Measurements from ENCODE around the gene RNF10. TPM values are rescaled to one million over a fixed set of nuclear protein-coding genes. Genes with fewer than 3 reads are reported as not detected.
"Not testable (repeated sequence)": the region's sequence is repeated elsewhere in the genome, so short reads cannot be mapped to it uniquely, and the experiment has no call there.

The RNF10 gene
- total and polyA plus RNA-seq, 2 of the 4 experiments (the other 2 are of a cell fraction): 44.4 to 95.0 TPM

DNA sequence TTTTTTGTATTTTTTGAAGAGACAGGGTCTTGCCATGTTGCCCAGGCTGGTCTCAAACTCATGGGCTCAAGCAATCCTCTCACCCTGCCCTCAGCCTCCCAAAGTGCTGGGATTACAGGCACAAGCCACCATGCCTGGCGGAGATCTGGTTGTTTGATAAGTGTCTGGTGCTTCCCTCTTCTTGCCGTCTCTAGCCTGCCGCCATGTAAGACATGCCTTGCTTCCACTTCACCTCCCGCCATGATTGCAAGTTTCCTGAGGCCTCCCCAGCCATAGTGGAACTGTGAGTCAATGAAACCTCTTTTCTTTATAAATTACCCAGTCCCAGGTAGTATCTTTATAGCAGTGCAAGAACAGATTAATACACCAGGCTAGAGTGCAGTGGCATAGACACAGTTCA is 83.6 kb downstream of the RNF10 start:
- H3K9me1 ChIP-seq (ENCODE audit: insufficient read depth, low read length); H3K36me3 ChIP-seq (ENCODE audit: control insufficient read depth, insufficient read depth, low read length); H2BK15ac ChIP-seq (ENCODE audit: low read depth, low read length); H3K56ac ChIP-seq (ENCODE audit: extremely low read depth, insufficient read depth, low read length); intact Hi-C loops (cut with micrococcal nuclease); in situ Hi-C loops (cut with MboI; ENCODE audit: low sequenced_read_pairs); H3K4me1 ChIP-seq (ENCODE audit: control insufficient read depth, insufficient read depth, low read length); H2AFZ ChIP-seq (replicated peaks; ENCODE audit: low read length, poor library complexity); H3K23ac ChIP-seq (ENCODE audit: low read depth, low read length); BruUV-seq (replicated peaks); H3K9me3 ChIP-seq (ENCODE audit: control insufficient read depth, insufficient read depth, low read length); H4K20me1 ChIP-seq (ENCODE audit: insufficient read depth, low read length); H3K9ac ChIP-seq (ENCODE audit: low read depth, low read length); H2BK20ac ChIP-seq (ENCODE audit: low read depth, low read length); H4K91ac ChIP-seq (ENCODE audit: insufficient read depth, low read depth, low read length); H2AK5ac ChIP-seq (ENCODE audit: low read depth, low read length); H2BK5ac ChIP-seq (ENCODE audit: low read depth, low read length, poor library complexity, severe bottlenecking); H2BK120ac ChIP-seq (ENCODE audit: low read depth, low read length); H3K79me1 ChIP-seq (ENCODE audit: low read depth in 1 of 2, low read length in 2 of 2); H4K5ac ChIP-seq (ENCODE audit: low read depth, low read length); H3K14ac ChIP-seq (replicated peaks; ENCODE audit: low read depth, low read length); H3K18ac ChIP-seq (ENCODE audit: low read depth, low read length); CTCF ChIA-PET; ATAC-seq (ENCODE audit: low read depth); H4K8ac ChIP-seq (ENCODE audit: low read depth in 2 of 2, low read length in 2 of 2); H3K27ac ChIP-seq (ENCODE audit: insufficient read depth, low read length); H3K4me2 ChIP-seq (ENCODE audit: low read depth, low read length); dilution Hi-C loops (cut with HindIII; ENCODE audit: low sequenced_read_pairs, unreplicated experiment); POLR2A ChIA-PET (ENCODE audit: unreplicated experiment); H3K4ac ChIP-seq (ENCODE audit: low read depth, low read length); DNase-seq; H2AK9ac ChIP-seq (replicated peaks; ENCODE audit: low read depth, low read length, poor library complexity); H3K4me3 ChIP-seq (ENCODE audit: insufficient read depth, low read depth, low read length): not testable (repeated sequence)
- H3K27me3 ChIP-seq (ENCODE audit: control insufficient read depth, insufficient read depth, low read length): peaks cover 34% of the 10 kb centered on the region
- no CpG with 5 or more reads among the region's 4 CpGs for WGBS, 2 experiments (ENCODE audit: extremely low coverage in 2 of 2, insufficient read length in 1 of 2)

Measured in IMR-90 (cell line).